ENCODE results near the gene CPB1.

Gene CPB1

GRCh38 chr3:148884261-148884660 is 56.6 kb downstream of the CPB1 start:
- peak in 1 of 2 donors; percentile 72 for DNase-seq (ENCODE audit: low read depth in 2 of 2)

GRCh38 chr3:148889828-148890227 is 62.2 kb downstream of the CPB1 start:
- DNase-seq (ENCODE audit: low read depth in 2 of 2) = no peak
- no peak for TF ChIP-seq CTCF (IDR thresholded peaks at IDR 0.05; ENCODE audit: low read depth, low read length)
- no peak overlapping the region for H3K4me3 ChIP-seq (replicated peaks in 1 of 2; ENCODE audit: low read depth in 2 of 2, low read length in 2 of 2)

More at GRCh38 chr3:148884261-148884660, 56.6 kb downstream of the CPB1 start:
- TF ChIP-seq CTCF (IDR thresholded peaks at IDR 0.05; ENCODE audit: low read depth, low read length) = no peak
- H3K4me3 ChIP-seq (replicated peaks in 1 of 2; ENCODE audit: low read depth in 2 of 2, low read length in 2 of 2) = no peak overlapping the region

GRCh38 chr3:148896062-148896461 is 68.5 kb downstream of the CPB1 start:
- no peak for DNase-seq (ENCODE audit: low read depth in 2 of 2)
- H3K4me3 ChIP-seq (replicated peaks in 1 of 2; ENCODE audit: low read depth in 2 of 2, low read length in 2 of 2) = no peak overlapping the region
- TF ChIP-seq CTCF (IDR thresholded peaks at IDR 0.05; ENCODE audit: low read depth, low read length) = no peak

- no peak overlapping the region for H3K4me3 ChIP-seq (replicated peaks in 1 of 2; ENCODE audit: low read depth in 2 of 2, low read length in 2 of 2)
- no peak for TF ChIP-seq CTCF (IDR thresholded peaks at IDR 0.05; ENCODE audit: low read depth, low read length)
- peak; percentile 54 to 69 for DNase-seq (ENCODE audit: low read depth in 2 of 2)
Observed at GRCh38 chr3:148901987-148902791, 74.6 kb downstream of the CPB1 start.

GRCh38 chr3:148903022-148903442 is 75.4 kb downstream of the CPB1 start:
- H3K4me3 ChIP-seq (replicated peaks in 1 of 2; ENCODE audit: low read depth in 2 of 2, low read length in 2 of 2) = no peak overlapping the region
- DNase-seq (ENCODE audit: low read depth in 2 of 2) = peak in 1 of 2 donors; percentile 49
- TF ChIP-seq CTCF (IDR thresholded peaks at IDR 0.05; ENCODE audit: low read depth, low read length) = no peak

GRCh38 chr3:148903941-148904340 is 76.3 kb downstream of the CPB1 start:
- no peak for DNase-seq (ENCODE audit: low read depth in 2 of 2)
- no peak overlapping the region for H3K4me3 ChIP-seq (replicated peaks in 1 of 2; ENCODE audit: low read depth in 2 of 2, low read length in 2 of 2)
- no peak for TF ChIP-seq CTCF (IDR thresholded peaks at IDR 0.05; ENCODE audit: low read depth, low read length)
